Limb (tissue), 2 donors: ENCODE measurements around the gene LEUTX.
"Not testable (repeated sequence)": the region's sequence is repeated elsewhere in the genome, so short reads cannot be mapped to it uniquely, and the experiment has no call there.

Source experiments
- DNase-seq, 2 donors: peaks; one replicate each; pipeline ENCODE4 v3.0.0-alpha.2; 2016; ENCODE audit errors: extremely low spot score in 2 of 2

LEUTX gene

DNA sequence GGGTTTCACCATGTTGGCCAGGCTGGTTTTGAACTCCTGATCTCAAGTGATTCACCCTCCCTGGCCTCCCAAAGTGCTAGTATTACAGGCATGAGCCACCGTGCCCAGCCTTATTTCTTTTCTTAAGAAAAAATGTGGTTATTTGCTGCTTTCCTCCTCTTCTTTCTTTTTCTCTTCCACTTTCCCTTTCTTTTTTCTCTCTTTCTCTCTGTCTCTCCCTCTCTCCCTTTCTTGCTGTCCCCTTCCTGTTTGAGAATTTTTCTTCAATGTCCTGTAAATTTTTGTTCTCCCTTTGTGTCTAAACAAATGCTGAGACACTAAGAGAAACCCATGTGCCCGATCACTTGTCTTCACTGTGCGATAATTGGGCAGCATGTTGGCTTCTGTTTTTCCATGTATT, 2.2 kb downstream of the LEUTX start:
- no peak for DNase-seq

GRCh38 chr19:39788244-39788643, 9.6 kb downstream of the LEUTX start:
- DNase-seq: no peak

GRCh38 chr19:39792999-39793546, 14.4 kb downstream of the LEUTX start:
- peak; percentile 75 to 86 for DNase-seq

DNA sequence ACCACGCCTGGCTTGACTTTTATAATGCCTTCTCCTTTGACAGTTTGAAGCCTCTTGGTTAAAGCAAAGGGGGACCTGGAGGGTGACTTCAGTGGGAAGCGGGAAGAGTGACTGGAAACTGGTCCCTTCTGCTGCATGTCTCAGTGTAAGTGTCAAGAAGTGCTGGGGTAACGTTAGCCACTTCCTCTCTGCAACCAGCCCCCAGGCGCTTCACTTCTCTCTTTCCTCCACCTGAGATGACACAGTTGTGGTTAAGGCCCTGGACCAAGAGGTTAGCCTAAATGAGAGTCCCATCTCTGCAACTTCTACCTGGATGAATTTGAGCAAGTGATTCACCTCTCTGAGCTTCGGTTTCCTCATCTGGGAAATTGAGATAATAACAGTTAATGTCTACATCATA, 16.3 kb downstream of the LEUTX start:
- DNase-seq: no peak

DNA sequence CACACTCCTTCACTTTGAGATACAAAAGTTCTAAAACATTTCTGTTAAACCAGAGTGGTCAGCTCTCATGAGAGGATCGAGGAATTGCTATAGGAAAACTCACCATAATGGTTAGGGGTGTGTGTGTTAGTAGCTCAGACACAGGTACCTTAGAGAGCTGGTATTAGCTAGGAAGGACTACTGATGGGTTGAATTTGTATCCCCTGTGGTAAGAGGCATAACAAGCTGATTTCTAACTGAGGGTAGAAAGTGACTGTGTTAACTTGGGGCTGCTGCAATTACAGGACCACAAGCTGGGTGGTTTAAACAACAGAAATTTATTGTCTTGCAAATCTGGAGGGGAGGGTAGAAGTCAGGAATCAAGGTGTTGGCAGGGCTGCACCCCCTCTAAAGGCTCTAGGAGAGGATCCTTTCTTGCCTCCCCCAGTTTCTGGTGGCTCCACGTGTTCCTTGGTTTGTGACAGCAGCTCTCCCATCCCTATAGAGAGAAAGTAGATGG, 17.4 kb downstream of the LEUTX start:
- no peak for DNase-seq

GRCh38 chr19:39797083-39797482, 18.4 kb downstream of the LEUTX start:
- DNase-seq: no peak

DNA sequence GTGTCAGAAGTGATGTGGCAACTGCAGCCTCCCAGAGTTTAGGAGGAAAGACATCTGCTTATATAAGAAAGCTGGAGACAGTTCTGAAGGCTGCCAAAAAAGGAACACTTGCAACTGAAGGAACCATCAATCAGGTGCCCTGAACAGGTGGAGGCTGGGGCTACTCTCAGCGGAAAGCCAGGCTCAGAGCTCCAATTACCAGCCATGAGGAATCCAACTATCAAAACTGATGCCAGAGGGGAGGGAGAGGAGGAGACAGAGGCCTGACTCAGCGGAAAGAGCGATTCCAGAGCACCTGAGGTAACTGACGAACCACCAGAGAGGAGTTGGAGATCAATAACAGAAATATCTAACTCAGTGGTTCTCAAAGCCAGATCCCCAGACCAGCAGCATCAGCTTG, 24.3 kb downstream of the LEUTX start:
- DNase-seq: no peak

GRCh38 chr19:39805104-39805503, 26.4 kb downstream of the LEUTX start:
- no peak for DNase-seq

- DNase-seq: no peak
These were observed 29.3 kb downstream of the LEUTX start for GRCh38 chr19:39807846-39808364.

- not testable (repeated sequence) for DNase-seq
These were observed 30.0 kb downstream of the LEUTX start for GRCh38 chr19:39808688-39809087.

DNA sequence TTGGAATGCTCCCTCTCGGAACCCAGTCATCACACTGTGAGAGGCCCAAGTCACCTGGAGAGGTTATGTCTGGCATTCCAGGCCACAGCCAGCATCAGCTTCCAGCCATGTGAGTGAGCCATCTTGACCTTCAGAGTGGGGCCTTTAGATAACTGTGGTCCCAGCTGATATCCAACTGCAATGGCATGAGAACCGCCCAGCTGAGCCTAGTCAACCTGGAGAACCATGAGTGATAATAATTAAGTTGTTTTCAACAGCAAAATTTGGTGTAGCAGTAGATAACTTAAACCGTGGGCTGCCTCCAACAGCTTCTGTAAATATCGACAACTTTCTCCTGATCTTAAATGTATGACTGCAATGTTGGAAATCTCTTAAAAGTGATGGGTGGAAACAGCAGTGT, 30.7 kb downstream of the LEUTX start:
- DNase-seq: no peak

- no peak for DNase-seq
These were observed 31.8 kb downstream of the LEUTX start for GRCh38 chr19:39810424-39810823.

DNA sequence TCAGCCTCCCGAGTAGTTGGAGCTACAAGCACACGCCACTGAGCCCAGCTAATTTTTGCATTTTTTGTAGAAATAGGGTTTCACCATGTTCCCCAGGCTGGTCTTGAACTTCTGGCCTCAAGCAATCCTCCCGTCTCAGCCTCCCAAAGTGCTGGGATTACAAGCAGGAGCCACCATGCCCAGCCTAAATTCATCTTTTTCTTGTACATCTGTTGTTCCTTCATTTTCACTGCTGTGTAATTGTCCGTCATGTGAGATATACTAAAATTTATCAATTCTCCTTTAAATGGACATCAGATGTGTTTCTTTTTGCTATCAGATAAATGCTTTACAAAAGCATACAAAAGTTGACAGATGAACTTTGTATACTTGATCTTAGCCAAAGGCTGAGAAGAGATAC, 32.4 kb downstream of the LEUTX start:
- no peak for DNase-seq

- DNase-seq: no peak
These were observed 34.8 kb downstream of the LEUTX start for GRCh38 chr19:39813264-39813993.

DNA sequence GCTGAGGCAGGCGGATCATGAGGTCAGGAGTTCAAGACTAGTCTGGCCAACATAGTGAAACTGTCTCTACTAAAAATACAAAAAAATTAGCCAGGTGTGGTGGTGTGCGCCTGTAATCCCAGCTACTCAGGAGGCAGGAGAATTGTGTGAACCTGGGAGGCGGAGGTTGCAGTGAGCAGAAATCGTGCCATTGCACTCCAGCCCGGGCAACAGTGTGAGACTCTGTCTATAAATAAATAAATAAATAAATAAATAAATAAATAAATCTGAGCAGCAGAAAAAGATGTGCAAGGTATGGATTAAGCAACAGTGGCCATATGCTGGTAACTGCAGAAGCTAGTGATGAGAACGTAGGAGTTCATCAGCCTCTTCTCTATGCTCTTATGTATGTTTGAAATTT, 35.5 kb downstream of the LEUTX start:
- not testable (repeated sequence) for DNase-seq

DNA sequence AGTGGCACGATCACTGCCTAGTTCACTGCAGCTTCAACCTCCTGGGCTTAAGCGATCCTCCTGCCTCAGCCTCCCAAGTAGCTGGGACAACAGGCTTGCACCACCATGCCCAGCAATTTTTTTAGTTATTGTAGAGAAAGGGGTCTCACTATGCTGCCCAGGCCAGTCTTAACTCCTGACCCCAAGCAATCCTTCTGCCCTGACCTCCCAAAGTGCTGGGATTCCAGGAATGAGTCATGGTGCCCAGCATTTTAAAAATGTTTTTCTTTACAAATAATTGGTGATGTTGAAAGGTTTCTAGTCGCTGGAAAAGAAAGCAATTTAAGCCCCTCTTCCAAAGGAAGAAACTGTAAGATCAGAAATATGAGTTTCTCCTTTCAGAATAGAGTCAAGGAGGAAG, 35.9 kb downstream of the LEUTX start:
- no peak for DNase-seq

DNA sequence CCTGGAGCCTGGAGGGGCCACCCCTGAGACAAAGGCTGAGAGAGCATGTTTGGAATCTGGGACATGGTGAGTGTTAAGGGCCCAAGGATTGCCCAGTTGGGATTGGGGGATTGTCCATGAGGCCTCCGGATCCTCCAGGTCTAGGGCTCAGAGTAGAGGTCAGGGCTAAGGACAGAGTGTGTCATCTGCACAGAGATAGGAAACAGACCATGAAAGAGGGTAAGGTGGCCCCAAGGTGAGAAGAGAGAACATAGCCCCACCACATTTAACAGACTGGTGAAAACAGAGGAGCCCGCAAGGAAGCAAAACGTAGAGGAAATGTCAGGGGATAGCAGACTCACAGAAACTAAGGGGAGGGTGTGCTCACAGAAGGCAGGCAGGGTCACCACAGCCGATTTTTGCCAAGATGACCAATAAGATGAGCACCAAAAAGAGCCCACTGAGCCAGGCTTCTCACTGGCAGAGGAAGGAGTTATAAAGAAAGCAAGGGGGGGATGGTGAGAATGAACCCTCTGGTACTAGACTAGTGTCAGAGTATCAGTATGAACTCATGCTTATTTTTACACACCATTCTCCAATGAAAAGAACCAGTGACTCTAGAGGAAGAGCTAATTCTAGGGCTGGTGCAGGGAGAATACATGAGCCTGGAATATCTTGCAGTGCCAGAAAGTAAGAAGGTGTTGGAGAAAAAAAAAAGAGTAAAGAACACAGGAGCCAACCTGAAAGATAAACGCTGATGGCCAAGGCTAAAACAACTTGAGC, 37.8 kb downstream of the LEUTX start:
- DNase-seq: no peak

- DNase-seq: no peak
These were observed 39.4 kb downstream of the LEUTX start for GRCh38 chr19:39817888-39818561.

GRCh38 chr19:39818626-39819097, 40.0 kb downstream of the LEUTX start:
- DNase-seq: no peak

GRCh38 chr19:39819786-39820185, 41.1 kb downstream of the LEUTX start:
- no peak for DNase-seq

DNA sequence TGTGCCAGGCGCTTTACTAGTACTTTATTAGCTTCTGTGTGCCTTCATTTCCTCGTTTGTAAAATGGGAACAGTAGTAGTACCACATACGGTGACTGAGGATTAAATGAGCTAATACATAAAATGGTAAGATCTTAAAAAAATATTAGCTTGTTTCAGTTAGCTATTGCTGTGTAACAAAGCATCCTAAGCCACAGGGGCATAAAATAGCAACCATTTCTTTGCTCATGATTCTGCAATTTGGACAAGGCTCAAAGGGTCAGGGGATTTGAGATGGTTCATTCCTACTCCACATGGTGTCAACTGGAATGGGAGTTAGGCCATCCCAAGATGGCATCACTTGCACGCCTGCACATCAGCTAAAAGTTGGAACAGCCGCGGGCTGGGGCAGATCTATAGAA, 42.0 kb downstream of the LEUTX start:
- DNase-seq: no peak

- no peak for DNase-seq
These were observed 45.0 kb downstream of the LEUTX start for GRCh38 chr19:39823686-39824085.
